CD4-positive, alpha-beta T cell treated with Interleukin-4 for 4 hours (primary cell): ENCODE results near the gene LRRC36.
A peak's percentile ranks its signal among the peaks of the same experiment; 100 is the strongest.

Experiments used
- DNase-seq: peaks from one replicate; pipeline ENCODE4 v3.0.0-alpha.2; 2020

The LRRC36 gene

DNA sequence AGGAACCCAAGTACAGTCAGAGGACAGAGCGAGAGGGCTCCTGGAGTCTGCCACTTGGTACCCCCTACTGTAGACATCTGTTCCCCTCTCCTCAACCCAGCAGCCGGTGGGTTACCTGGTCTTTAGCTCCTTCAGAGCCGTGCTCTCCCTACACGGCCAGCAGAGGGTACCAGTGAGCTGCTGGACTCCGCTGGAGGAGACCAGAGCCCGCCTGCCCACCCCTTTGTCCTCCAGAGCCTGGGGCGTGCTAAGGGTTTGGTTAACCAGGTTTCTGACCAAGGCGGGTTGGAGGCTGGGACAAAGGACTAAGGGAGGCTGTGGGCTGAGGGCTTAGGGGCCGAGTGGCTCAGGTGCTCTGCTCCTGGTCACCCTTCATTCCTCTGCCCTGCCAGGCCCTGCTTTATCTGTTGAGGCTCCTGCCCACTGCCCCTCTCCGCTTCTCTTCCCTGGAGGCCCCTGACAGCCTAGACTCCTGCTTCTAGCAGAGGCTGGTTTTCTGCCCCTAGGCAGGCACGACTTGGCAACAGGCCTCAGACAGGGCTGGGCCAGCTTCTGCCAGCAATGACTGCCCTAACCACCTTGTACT is 101.6 kb downstream of the LRRC36 start:
- peak; percentile 29 for DNase-seq

DNA sequence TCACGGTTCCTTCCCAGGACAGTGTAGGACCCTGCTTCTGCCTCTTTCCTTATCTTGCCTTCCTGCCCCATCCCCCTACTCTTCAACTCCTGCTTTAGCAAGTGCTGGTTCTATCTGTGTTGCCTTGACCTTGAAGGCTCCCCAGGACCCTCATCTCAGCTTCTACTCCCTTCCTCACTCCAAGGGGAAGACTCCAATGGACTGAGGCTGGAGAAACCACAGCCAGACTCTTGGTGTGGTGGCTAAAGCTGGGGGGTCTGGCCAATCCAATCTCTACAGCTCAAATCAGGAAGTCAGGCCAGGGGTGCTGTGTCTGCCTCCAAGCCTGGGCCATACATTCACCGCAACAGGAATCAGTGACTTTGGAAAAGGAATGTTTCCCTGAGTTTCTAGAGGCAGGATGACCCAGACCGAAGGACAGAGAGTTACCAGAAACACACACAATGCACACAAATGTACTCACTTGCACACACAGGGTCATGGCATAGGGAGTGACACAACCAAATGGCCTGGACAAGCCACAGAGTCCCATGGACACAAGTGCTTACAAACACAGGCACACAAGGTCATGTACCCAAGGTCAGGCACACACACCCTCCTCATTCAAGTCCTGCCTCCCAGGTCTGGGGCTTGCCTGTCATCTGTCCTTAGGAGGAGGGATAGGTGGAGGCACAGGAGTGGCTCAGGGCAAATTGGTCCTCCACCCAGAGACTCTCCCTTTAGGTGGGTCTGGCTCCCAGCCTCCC is 102.6 kb downstream of the LRRC36 start:
- DNase-seq: no peak

DNA sequence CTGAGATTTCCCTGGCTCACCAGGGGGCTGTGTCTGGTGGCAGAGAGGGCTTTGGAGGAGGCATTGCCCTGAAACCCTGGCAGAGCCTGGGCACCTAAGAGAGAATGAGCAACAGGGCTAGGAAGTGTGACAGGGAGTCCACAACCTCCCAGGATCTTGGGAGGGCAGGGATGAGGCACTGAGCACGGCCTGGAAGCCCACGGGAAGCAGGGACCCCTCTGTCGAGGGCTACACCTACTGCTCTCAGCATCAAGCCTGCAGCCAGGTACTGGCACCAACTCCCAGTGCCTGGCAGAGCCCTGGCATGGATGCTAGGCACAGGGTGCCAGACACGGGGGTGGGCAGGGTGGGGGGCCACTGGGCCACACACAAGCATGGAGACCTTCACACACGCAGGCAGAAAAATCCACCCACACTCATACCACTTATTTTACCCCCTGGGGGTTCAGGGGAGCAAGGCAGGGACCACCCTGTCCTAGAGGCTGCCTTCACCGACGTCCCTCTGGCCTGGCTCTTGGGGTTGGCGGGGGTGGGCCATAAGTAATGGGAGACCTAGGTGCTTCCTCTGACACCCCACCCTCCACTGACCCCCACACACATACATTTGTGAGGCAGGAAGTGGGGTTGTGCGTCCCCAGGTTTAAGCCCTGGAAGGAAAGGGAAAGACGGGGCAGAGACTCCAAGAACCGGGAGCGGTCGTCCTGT is 103.3 kb downstream of the LRRC36 start:
- no peak for DNase-seq

DNA sequence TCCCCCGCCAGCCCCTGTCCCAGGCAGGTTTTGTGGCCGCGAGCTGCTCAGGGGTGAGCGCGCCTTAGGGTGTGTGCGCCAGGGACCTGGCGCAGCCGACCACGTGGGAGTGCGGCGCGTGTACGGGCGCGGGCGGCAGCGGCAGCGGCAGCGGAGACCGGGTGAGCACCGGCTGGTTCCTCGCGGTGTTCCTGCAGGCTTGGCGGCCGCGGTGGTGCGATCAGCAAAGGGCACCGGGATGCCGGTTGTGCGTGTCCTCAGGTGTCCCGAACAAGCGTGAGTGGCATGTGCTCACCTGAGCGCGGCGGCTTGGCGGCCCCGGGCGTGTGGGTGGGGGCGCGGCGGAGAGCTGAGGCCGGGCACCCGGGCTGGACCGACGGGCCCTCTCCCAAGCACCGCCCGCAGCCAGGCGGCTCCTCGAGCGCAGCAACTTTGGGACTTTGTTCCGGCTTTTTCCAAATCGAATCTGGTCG is 103.9 kb downstream of the LRRC36 start:
- DNase-seq: no peak

DNA sequence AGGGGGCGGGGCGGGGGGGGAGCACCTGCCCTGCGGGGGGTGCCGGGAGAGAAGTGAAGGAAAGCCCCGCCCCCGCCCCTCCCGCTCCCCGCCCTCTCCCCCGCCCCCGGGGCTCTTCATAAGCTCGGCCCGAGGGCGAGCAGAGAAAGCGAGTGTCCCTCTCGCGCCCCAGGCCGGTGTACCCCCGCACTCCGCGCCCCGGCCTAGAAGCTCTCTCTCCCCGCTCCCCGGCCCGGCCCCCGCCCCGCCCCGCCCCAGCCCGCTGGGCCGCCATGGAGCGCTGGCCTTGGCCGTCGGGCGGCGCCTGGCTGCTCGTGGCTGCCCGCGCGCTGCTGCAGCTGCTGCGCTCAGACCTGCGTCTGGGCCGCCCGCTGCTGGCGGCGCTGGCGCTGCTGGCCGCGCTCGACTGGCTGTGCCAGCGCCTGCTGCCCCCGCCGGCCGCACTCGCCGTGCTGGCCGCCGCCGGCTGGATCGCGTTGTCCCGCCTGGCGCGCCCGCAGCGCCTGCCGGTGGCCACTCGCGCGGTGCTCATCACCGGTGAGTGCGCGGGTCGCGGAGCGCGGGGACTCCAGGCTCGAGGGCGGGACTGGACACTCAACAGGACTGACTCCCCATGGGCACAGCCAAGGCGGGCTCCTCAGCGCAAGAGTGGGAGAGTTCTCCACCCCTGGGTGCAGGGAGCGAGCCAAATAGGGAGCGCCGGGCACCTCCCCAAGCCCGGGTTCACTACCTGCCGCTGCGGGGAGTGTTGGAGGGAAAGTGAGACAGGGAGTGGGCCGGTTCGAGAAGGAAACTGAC is 104.6 kb downstream of the LRRC36 start, which contains the start of gene HSD11B2:
Gene HSD11B2 (plus strand): TSS at position 145 of the 798 bp plus-strand sequence. CDS start 128 bp downstream, at position 273.
- no peak for DNase-seq

DNA sequence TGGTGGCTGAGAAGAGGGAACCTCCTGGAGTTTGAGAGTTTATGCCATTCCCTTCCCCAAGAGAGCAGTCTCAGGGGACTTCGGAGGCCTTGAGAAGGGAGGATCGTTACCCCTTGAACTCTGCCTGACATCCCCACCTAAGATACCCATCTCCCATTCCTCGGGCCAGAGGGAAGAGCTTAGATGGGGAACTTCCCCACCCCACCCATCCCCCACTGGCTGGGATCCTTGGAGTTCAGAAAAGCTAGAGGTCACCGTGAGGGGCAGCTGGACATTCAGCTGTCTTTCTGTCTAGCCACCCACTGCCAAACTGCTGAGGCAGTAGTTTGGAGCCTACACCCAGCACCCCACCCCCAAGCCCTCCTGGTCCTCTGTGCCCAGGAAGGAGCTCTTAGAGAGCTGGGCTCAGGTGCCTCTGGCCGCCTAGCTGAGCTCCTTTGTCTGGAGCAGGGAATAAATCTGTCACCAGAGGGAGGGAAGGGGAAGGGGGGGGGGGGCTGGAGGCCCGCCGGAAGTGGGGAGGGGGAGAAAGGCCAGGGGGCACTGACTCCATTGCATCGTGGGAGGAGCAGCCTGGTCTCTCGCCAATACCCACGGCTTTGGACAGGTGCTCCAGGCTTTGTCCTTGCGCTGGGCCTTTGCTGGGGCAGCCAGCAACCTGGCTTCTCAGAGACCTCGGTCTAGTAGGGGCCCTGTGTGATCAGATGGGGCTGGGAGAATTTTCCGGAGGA is 105.3 kb downstream of the LRRC36 start:
- no peak for DNase-seq

DNA sequence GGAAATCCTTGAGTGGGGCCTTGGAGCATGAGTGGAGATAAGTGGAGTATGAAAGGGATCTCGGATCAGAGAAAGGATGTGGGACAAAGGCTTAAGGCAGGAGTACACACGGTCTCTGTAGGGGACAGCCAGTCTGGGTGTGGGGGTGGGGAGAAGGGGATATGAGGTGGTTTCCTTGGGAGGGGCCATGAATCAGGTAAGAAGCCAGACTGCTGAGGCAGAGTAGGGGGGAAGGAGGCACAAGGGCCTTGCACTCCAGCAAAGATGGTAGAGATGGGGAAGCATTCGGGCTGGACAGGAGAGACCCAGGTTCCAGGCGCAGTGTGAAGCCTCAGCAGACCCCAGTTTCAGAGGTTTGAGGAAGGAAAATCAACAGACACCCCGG is 105.9 kb downstream of the LRRC36 start:
- DNase-seq: no peak

DNA sequence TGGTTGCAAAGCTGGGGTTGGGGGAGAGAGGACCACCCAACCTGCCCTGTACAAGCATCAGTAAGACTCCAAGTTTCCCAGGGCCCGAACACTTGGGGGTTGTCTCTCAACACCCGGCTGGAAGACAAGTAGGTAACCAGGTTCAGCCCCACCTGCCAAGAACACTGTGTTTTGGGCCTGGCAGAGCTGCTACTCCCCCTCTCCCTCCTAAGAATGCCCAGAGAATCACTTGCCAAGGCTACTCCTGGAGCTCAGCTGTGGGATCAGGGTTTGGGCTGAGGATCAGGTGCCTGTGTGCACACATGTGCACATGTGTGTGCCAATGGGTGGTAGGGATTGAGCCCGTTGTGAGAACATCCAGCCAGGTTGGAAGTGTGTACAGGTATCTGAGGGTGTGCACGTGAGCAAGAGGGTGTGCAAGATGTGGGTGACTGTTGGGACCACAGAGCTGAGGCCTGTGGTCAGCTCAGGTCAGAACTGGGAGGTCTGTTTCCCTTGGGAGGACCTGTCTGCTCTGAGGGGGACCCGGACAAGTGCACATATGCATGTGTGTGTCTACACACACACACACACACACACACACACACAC is 106.6 kb downstream of the LRRC36 start:
- no peak for DNase-seq
